ENCODE results near the gene KCNH5.

DNA sequence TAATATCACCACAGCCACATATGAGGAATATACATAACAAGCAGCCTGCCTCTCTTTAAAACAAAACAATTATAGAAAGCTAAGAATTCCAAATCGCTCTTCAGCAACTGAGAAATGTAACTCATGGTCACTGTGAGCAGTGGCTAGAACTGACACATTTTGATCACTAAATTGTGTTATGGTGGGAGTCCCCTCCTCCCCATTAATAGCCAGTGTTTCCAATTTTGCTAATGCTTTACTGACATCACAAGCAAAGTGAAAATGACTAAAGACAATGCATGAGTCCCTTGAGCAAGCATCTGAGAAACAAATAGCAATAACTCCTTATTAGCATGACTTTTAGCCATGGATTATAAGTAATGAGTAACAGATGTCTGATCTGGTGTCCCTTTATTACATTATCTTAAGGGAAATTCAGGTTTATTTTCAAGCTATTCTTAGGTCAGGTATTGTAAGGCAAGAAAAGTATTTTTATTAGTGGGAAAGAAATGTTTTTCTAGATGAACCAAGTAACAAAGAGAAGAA lies 148.3 kb downstream of the KCNH5 start:
- TF ChIP-seq, protein P1, sequence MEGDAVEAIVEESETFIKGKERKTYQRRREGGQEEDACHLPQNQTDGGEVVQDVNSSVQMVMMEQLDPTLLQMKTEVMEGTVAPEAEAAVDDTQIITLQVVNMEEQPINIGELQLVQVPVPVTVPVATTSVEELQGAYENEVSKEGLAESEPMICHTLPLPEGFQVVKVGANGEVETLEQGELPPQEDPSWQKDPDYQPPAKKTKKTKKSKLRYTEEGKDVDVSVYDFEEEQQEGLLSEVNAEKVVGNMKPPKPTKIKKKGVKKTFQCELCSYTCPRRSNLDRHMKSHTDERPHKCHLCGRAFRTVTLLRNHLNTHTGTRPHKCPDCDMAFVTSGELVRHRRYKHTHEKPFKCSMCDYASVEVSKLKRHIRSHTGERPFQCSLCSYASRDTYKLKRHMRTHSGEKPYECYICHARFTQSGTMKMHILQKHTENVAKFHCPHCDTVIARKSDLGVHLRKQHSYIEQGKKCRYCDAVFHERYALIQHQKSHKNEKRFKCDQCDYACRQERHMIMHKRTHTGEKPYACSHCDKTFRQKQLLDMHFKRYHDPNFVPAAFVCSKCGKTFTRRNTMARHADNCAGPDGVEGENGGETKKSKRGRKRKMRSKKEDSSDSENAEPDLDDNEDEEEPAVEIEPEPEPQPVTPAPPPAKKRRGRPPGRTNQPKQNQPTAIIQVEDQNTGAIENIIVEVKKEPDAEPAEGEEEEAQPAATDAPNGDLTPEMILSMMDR (IDR thresholded peaks at IDR 0.05; ENCODE audit: low read length): no peak
- TF ChIP-seq EZH2 (optimal IDR thresholded peaks at IDR 0.05; ENCODE audit: low read depth, low read length) (no peak), EZH2phosphoT487 (IDR thresholded peaks at IDR 0.05; ENCODE audit: low read length) (no peak)

All from MM.1S (cell line).